Hindlimb muscle (tissue), 1 donor: ENCODE results near the gene RTF2. TPM values are rescaled to one million over a fixed set of nuclear protein-coding genes. Genes with fewer than 3 reads are reported as not detected.

ENCODE experiments used
- DNase-seq: peaks from one replicate; pipeline ENCODE4 v3.0.0-alpha.2; 2013
- polyA plus RNA-seq: library from polyadenylated mRNA; unstranded; fragments of 120-200 nt; gene quantifications from one replicate; pipeline ENCODE4 v1.2.1, GENCODE V29; 2013; ENCODE audit not compliant: insufficient read length

The RTF2 gene
- polyA plus RNA-seq = 99.0 TPM

GRCh38 chr20:56468316-56469076 lies at the start of gene RTF2:
Gene RTF2, plus strand, starts transcription at chr20:56468627. Its CDS starts 71 bp downstream, at chr20:56468698.
- peak; percentile 94 for DNase-seq

GRCh38 chr20:56420028-56420427 lies 48.4 kb upstream of the RTF2 start:
- no peak for DNase-seq

GRCh38 chr20:56420940-56421688 lies 47.3 kb upstream of the RTF2 start:
- DNase-seq = no peak

- no peak for DNase-seq
These were observed 46.2 kb upstream of the RTF2 start for GRCh38 chr20:56422076-56422823.

GRCh38 chr20:56422824-56423189 lies 45.6 kb upstream of the RTF2 start:
- DNase-seq = no peak

- DNase-seq = no peak
These were observed 45.2 kb upstream of the RTF2 start for GRCh38 chr20:56423211-56423610.

GRCh38 chr20:56423886-56424285 lies 44.5 kb upstream of the RTF2 start:
- no peak for DNase-seq

GRCh38 chr20:56424931-56425330 lies 43.5 kb upstream of the RTF2 start:
- no peak for DNase-seq

- no peak for DNase-seq
These were observed 42.4 kb upstream of the RTF2 start for GRCh38 chr20:56426026-56426425.

GRCh38 chr20:56426926-56427325 lies 41.5 kb upstream of the RTF2 start:
- no peak for DNase-seq

GRCh38 chr20:56427797-56428196 lies 40.6 kb upstream of the RTF2 start:
- DNase-seq = no peak

- no peak for DNase-seq
These were observed 40.0 kb upstream of the RTF2 start for GRCh38 chr20:56428410-56428809.

GRCh38 chr20:56428881-56429280 lies 39.5 kb upstream of the RTF2 start:
- DNase-seq = no peak

GRCh38 chr20:56429502-56429901 lies 38.9 kb upstream of the RTF2 start:
- DNase-seq = no peak

GRCh38 chr20:56429941-56430340 lies 38.5 kb upstream of the RTF2 start:
- DNase-seq = no peak

- no peak for DNase-seq
These were observed 38.0 kb upstream of the RTF2 start for GRCh38 chr20:56430461-56430860.

- DNase-seq = no peak
These were observed 37.5 kb upstream of the RTF2 start for GRCh38 chr20:56430957-56431356.

GRCh38 chr20:56431471-56431870 lies 37.0 kb upstream of the RTF2 start:
- DNase-seq = no peak

- DNase-seq = no peak
These were observed 35.1 kb upstream of the RTF2 start for GRCh38 chr20:56433221-56433879.

GRCh38 chr20:56433880-56434255 lies 34.6 kb upstream of the RTF2 start:
- no peak for DNase-seq

- no peak for DNase-seq
These were observed 31.0 kb upstream of the RTF2 start for GRCh38 chr20:56437196-56437960.

- DNase-seq = no peak
These were observed 30.1 kb upstream of the RTF2 start for GRCh38 chr20:56438284-56438683.
